Neuronal stem cell (in vitro differentiated cells): ENCODE measurements around the gene ANKS1A.
A peak's percentile ranks its signal among the peaks of the same experiment; 100 is the strongest.

ENCODE experiments used
- DNase-seq: peaks from one replicate; pipeline ENCODE4 v3.0.0-alpha.2; 2013; ENCODE audit warnings: low spot score
- H2AFZ ChIP-seq: one replicate; pipeline ENCODE4 v1.6.1; 2013; ENCODE audit warnings: mild to moderate bottlenecking, low read length, inconsistent platforms
- H2AK5ac ChIP-seq: 2 replicates; pipeline ENCODE4 v1.6.1; 2013; ENCODE audit warnings: low read depth, mild to moderate bottlenecking, inconsistent platforms, low read length, moderate library complexity, mixed read lengths
- H2BK120ac ChIP-seq: 2 replicates; pipeline ENCODE4 v1.6.1; 2013; ENCODE audit warnings: low read depth, mild to moderate bottlenecking, inconsistent platforms, low read length, moderate library complexity, mixed read lengths
- H2BK12ac ChIP-seq: one replicate; pipeline ENCODE4 v1.6.1; 2013; ENCODE audit warnings: low read length, inconsistent platforms
- H2BK15ac ChIP-seq: 2 replicates; pipeline ENCODE4 v1.6.1; 2013; ENCODE audit warnings: mild to moderate bottlenecking, low read length, inconsistent platforms, mixed read lengths
- H2BK5ac ChIP-seq: one replicate; pipeline ENCODE4 v1.6.1; 2013; ENCODE audit warnings: inconsistent platforms, mild to moderate bottlenecking, low read length, moderate library complexity
- H3K14ac ChIP-seq: one replicate; pipeline ENCODE4 v1.6.1; 2013; ENCODE audit warnings: low read length, inconsistent platforms
- H3K18ac ChIP-seq: 2 replicates; pipeline ENCODE4 v1.6.1; 2013; ENCODE audit warnings: low read length, inconsistent platforms
- H3K23ac ChIP-seq: 2 replicates; pipeline ENCODE4 v1.6.1; 2013; ENCODE audit warnings: low read depth, mild to moderate bottlenecking, mixed read lengths, low read length, inconsistent platforms; ENCODE audit not compliant: poor library complexity
- H3K27ac ChIP-seq: replicated peaks from 3 replicates; pipeline ENCODE4 v1.5.1; 2013; ENCODE audit warnings: low read length, inconsistent platforms
- H3K27me3 ChIP-seq, 3 experiments: 2 replicates each; pipeline ENCODE4 v1.6.1; 2013; ENCODE audit warnings: low read length in 3 of 3, mild to moderate bottlenecking in 2 of 3, inconsistent platforms in 1 of 3, low read depth in 1 of 3, mixed read lengths in 1 of 3, moderate library complexity in 1 of 3; ENCODE audit not compliant: control insufficient read depth in 3 of 3, insufficient read depth in 3 of 3
- H3K36me3 ChIP-seq, 2 donors: replicated peaks in 1 of 2; 2 replicates each; pipeline ENCODE4 v1.6.1; 2013; ENCODE audit warnings: low read length in 2 of 2; ENCODE audit not compliant: control insufficient read depth in 2 of 2, insufficient read depth in 2 of 2
- H3K4ac ChIP-seq: 2 replicates; pipeline ENCODE4 v1.6.1; 2013; ENCODE audit warnings: inconsistent platforms, mild to moderate bottlenecking, low read length, moderate library complexity
- H3K4me1 ChIP-seq, 2 donors: 1 replicate in 1 of 2; 2 replicates in 1 of 2; pipeline ENCODE4 v1.6.1; 2013; ENCODE audit warnings: low read length in 2 of 2, low read depth in 1 of 2; ENCODE audit not compliant: control insufficient read depth in 2 of 2, insufficient read depth in 1 of 2
- H3K4me2 ChIP-seq: one replicate; pipeline ENCODE4 v1.6.1; 2013; ENCODE audit warnings: mild to moderate bottlenecking, low read length, inconsistent platforms; ENCODE audit not compliant: insufficient read depth, poor library complexity, severe bottlenecking
- H3K4me3 ChIP-seq, 2 donors: 2 replicates each; pipeline ENCODE4 v1.5.1; 2013; ENCODE audit warnings: low read length in 2 of 2, mild to moderate bottlenecking in 2 of 2, inconsistent platforms in 1 of 2, moderate library complexity in 1 of 2
- H3K79me1 ChIP-seq: one replicate; pipeline ENCODE4 v1.6.1; 2013; ENCODE audit warnings: low read depth, mild to moderate bottlenecking, inconsistent platforms, low read length, moderate library complexity
- H3K9ac ChIP-seq: one replicate; pipeline ENCODE4 v1.6.1; 2013; ENCODE audit warnings: mild to moderate bottlenecking, low read depth, low read length, inconsistent platforms; ENCODE audit not compliant: poor library complexity
- H3K9me3 ChIP-seq, 2 donors: replicated peaks in 1 of 2; 2 replicates each; pipeline versions ENCODE3 to v1.6.1; 2013; ENCODE audit warnings: low read length in 2 of 2, mild to moderate bottlenecking in 2 of 2, inconsistent platforms in 1 of 2, low read depth in 1 of 2, mixed read lengths in 1 of 2, moderate library complexity in 1 of 2; ENCODE audit not compliant: control insufficient read depth in 2 of 2, insufficient read depth in 1 of 2
- H4K8ac ChIP-seq: one replicate; pipeline ENCODE4 v1.6.1; 2013; ENCODE audit warnings: low read depth, mild to moderate bottlenecking, inconsistent platforms, low read length, moderate library complexity
- H4K91ac ChIP-seq: one replicate; pipeline ENCODE4 v1.6.1; 2013; ENCODE audit warnings: low read length, low read depth, mild to moderate bottlenecking, inconsistent platforms; ENCODE audit not compliant: poor library complexity
- WGBS, 2 donors: extraction: QIAGEN DNeasy Blood & Tissue Kit; methylation state at CpG; one replicate each; pipeline ENCODE4 v1.1.7; 2013; ENCODE audit warnings: missing lambda C conversion rate in 2 of 2, mixed read lengths in 1 of 2; ENCODE audit not compliant: insufficient read length in 2 of 2, insufficient replicate concordance in 1 of 2; ENCODE audit errors: extremely low coverage in 2 of 2; 5-methylcytosine and 5-hydroxymethylcytosine counted together

Gene ANKS1A

DNA sequence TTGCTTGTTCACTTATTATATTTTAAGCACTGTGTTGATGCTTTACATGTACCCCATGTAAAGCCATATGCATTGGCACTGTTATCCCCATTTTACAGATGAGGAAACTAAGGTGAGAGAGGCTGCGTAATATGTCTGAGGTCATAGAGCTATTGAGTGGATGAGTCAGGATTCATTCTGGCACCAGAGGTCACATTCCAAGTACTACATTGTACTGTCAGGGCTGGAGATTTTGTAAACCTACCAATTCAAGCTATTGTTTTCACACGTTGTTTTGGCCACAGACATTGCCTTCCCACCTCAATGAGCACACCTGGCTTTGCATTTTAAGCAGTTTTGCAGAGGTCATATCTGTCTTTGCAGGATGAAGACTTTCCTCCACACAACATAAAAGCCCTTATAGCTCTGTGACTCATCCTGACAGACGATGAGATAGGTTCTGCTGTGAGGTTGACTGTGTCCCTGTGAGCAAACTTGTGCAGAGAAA lies 33.2 kb downstream of the ANKS1A start:
- no peaks in the 10 kb centered on the region for H3K9me3 ChIP-seq
- H4K91ac ChIP-seq, result no peak overlapping the region
- H2AFZ ChIP-seq, result no peak overlapping the region
- no peaks in the 10 kb centered on the region for H3K79me1 ChIP-seq
- no peak overlapping the region for H2BK12ac ChIP-seq
- no peak overlapping the region for H2BK120ac ChIP-seq
- H3K14ac ChIP-seq, result no peak overlapping the region
- H2BK5ac ChIP-seq, result no peak overlapping the region
- H3K27me3 ChIP-seq, result no peaks in the 10 kb centered on the region
- H3K9ac ChIP-seq, result no peak overlapping the region
- no peak overlapping the region for H4K8ac ChIP-seq
- no peak overlapping the region for H3K4me2 ChIP-seq
- peaks cover 0 to 7% of the 10 kb centered on the region in 2 donors for H3K36me3 ChIP-seq
- H3K27ac ChIP-seq, result no peak overlapping the region
- no peak overlapping the region for H3K4ac ChIP-seq
- no peak for DNase-seq
- no peak overlapping the region for H3K23ac ChIP-seq
- peaks cover 0 to 6% of the 10 kb centered on the region in 2 donors for H3K4me1 ChIP-seq
- no CpG with 5 or more reads among the region's 3 CpGs for WGBS, 2 donors
- no peak overlapping the region for H2AK5ac ChIP-seq
- H3K4me3 ChIP-seq, result no peak overlapping the region
- no peak overlapping the region for H2BK15ac ChIP-seq
- H3K18ac ChIP-seq, result no peak overlapping the region

DNA sequence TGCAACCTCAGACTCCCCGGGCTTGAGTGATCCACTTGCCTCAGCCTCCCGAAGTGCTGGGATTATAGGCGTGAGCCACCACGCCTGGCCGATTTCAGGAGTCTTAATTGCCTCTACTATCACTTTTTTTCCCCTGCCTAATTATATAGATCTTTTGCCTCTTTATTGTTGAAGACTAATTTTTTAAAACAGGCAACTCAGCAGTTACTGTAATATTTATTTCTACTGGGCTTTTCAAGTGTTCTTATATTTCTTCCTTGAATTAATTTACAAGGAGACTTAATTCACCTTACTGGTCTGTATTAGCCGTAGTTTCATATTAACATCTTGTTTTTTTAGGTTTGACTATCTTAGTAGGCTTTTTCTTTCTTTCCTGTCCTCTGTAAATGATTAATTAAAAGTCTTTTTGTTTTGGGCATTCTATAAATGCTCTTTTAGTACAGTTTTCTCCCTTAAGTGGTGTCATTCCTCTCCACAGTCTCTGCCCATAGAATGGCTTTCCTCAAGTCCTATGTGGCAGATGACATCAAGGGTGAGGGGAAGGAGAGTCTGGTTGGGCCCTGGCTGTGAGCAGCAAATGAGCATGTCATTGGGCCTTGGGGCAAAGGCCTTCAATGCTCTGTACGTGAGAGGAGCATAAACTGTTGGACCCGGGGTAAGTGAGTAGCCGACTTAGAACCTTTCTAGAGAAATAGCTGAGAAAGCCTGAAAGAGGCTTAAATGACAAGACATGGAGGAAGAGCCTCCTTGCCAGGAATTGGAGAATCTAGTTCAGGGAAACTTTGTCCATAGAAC lies 36.0 kb downstream of the ANKS1A start:
- H3K14ac ChIP-seq, result no peak overlapping the region
- no peak overlapping the region for H2BK15ac ChIP-seq
- no peak overlapping the region for H2BK120ac ChIP-seq
- no peaks in the 10 kb centered on the region for H3K9me3 ChIP-seq
- H4K8ac ChIP-seq, result no peak overlapping the region
- H3K4me2 ChIP-seq, result no peak overlapping the region
- H3K18ac ChIP-seq, result no peak overlapping the region
- H3K27me3 ChIP-seq, result no peaks in the 10 kb centered on the region
- no peak overlapping the region for H2AK5ac ChIP-seq
- no peak overlapping the region for H3K23ac ChIP-seq
- no peaks in the 10 kb centered on the region for H3K79me1 ChIP-seq
- peak overlapping the region; percentile 51 for H3K9ac ChIP-seq
- H2BK12ac ChIP-seq, result no peak overlapping the region
- H3K4me1 ChIP-seq, result peaks cover 0 to 13% of the 10 kb centered on the region in 2 donors
- H4K91ac ChIP-seq, result no peak overlapping the region
- no peak overlapping the region for H3K4ac ChIP-seq
- H3K27ac ChIP-seq, result no peak overlapping the region
- H3K4me3 ChIP-seq, result no peak overlapping the region
- no peaks in the 10 kb centered on the region for H3K36me3 ChIP-seq
- H2AFZ ChIP-seq, result no peak overlapping the region
- DNase-seq, result no peak
- no CpG with 5 or more reads among the region's 9 CpGs for WGBS, 2 donors
- H2BK5ac ChIP-seq, result no peak overlapping the region

- no peaks in the 10 kb centered on the region for H3K36me3 ChIP-seq
- no peak overlapping the region for H2BK15ac ChIP-seq
- H3K9ac ChIP-seq, result no peak overlapping the region
- H2BK120ac ChIP-seq, result no peak overlapping the region
- H3K14ac ChIP-seq, result no peak overlapping the region
- H3K9me3 ChIP-seq, result no peaks in the 10 kb centered on the region
- H2BK12ac ChIP-seq, result no peak overlapping the region
- H2BK5ac ChIP-seq, result no peak overlapping the region
- H3K23ac ChIP-seq, result no peak overlapping the region
- peaks cover 0 to 13% of the 10 kb centered on the region in 2 donors for H3K4me1 ChIP-seq
- no peak overlapping the region for H4K91ac ChIP-seq
- H3K4me3 ChIP-seq, result no peak overlapping the region
- no peak overlapping the region for H4K8ac ChIP-seq
- no peaks in the 10 kb centered on the region for H3K79me1 ChIP-seq
- H3K18ac ChIP-seq, result no peak overlapping the region
- H3K4me2 ChIP-seq, result no peak overlapping the region
- no peak overlapping the region for H2AFZ ChIP-seq
- no peak overlapping the region for H3K27ac ChIP-seq
- no peak for DNase-seq
- H2AK5ac ChIP-seq, result no peak overlapping the region
- H3K27me3 ChIP-seq, result no peaks in the 10 kb centered on the region
- H3K4ac ChIP-seq, result no peak overlapping the region
Observed at GRCh38 chr6:34926655-34927054, 37.6 kb downstream of the ANKS1A start.

DNA sequence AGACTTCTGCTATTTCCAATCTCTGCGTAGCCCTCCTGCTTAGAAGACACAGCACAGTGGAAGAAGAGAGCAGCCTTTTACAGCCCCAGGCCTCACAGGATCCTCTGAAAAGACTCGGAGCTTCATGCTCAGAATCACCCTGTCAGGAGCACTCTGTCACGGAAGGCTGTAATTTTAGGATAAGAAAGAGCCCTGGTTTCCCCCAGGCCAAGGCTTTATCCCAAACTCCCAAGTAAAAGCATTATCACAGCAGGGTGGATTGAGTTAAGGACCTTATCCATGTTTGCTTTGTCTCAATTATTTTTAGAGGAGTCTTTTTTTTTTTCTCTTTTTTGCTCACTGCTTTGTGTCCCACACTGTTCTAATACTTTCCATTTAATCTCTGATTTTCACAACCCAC lies 39.2 kb downstream of the ANKS1A start:
- Histone ChIP-seq H3K27ac (no peak overlapping the region), H2BK5ac (no peak overlapping the region), H4K8ac (no peak overlapping the region), H3K4me2 (no peak overlapping the region), H2AFZ (no peak overlapping the region), H2BK12ac (no peak overlapping the region), H3K9ac (no peak overlapping the region), H3K79me1 (no peaks in the 10 kb centered on the region), H2BK120ac (no peak overlapping the region), H2BK15ac (no peak overlapping the region), H3K4me3 (no peak overlapping the region), H3K27me3 (no peaks in the 10 kb centered on the region), H3K18ac (no peak overlapping the region), H3K4ac (no peak overlapping the region), H3K23ac (no peak overlapping the region), H3K14ac (no peak overlapping the region), H3K36me3 (no peaks in the 10 kb centered on the region), H2AK5ac (no peak overlapping the region), H3K4me1 (peaks cover 0 to 11% of the 10 kb centered on the region in 2 donors), H4K91ac (no peak overlapping the region), H3K9me3 (no peaks in the 10 kb centered on the region)
- DNase-seq, result no peak
- WGBS, 2 donors, result no CpG with 5 or more reads among the region's 3 CpGs
